ENCODE measurements around the gene TC2N.

TC2N gene

GRCh38 chr14:91910196-91910595 is 42.9 kb upstream of the TC2N start:
- ATAC-seq: no peak
- TF ChIP-seq TOX (CRISPR knock-in tag; IDR thresholded peaks at IDR 0.05; ENCODE audit: borderline replicate concordance) (no peak), PATZ1 (CRISPR knock-in tag; IDR thresholded peaks at IDR 0.05; ENCODE audit: borderline replicate concordance) (no peak), ZFP3 (CRISPR knock-in tag; IDR thresholded peaks at IDR 0.05) (no peak), ISL1 (CRISPR knock-in tag; IDR thresholded peaks at IDR 0.05) (no peak), ZC3H10 (CRISPR knock-in tag; IDR thresholded peaks at IDR 0.05) (no peak), ESRRG (CRISPR knock-in tag; IDR thresholded peaks at IDR 0.05) (no peak), TSHZ2 (CRISPR knock-in tag; IDR thresholded peaks at IDR 0.05) (no peak), SNAI2 (CRISPR knock-in tag; IDR thresholded peaks at IDR 0.05) (no peak), ZNF70 (CRISPR knock-in tag; IDR thresholded peaks at IDR 0.05) (no peak), ZFP30 (CRISPR knock-in tag; IDR thresholded peaks at IDR 0.05) (no peak), ZNF565 (CRISPR knock-in tag; conservative IDR thresholded peaks at IDR 0.05; ENCODE audit: low read depth) (no peak), OSR1 (CRISPR knock-in tag; IDR thresholded peaks at IDR 0.05) (no peak), POU6F1 (CRISPR knock-in tag; IDR thresholded peaks at IDR 0.05; ENCODE audit: borderline replicate concordance, low read depth) (no peak)

GRCh38 chr14:91906374-91906773 is 39.0 kb upstream of the TC2N start:
- no peak for TF ChIP-seq PPARA (CRISPR knock-in tag; IDR thresholded peaks at IDR 0.05; ENCODE audit: borderline replicate concordance)
- no peak for TF ChIP-seq CSDC2 (CRISPR knock-in tag; IDR thresholded peaks at IDR 0.05)
- TF ChIP-seq TOX (CRISPR knock-in tag; IDR thresholded peaks at IDR 0.05; ENCODE audit: borderline replicate concordance): no peak
- TF ChIP-seq ZNF8 (CRISPR knock-in tag; IDR thresholded peaks at IDR 0.05): no peak
- TF ChIP-seq ESRRG (CRISPR knock-in tag; IDR thresholded peaks at IDR 0.05): no peak
- no peak for ATAC-seq

- ATAC-seq: no peak; the same call in 2 of the 3 replicates
- no peak for TF ChIP-seq POU6F1 (CRISPR knock-in tag; IDR thresholded peaks at IDR 0.05; ENCODE audit: borderline replicate concordance, low read depth)
- no peak for TF ChIP-seq CREB5 (CRISPR knock-in tag; IDR thresholded peaks at IDR 0.05; ENCODE audit: low read depth)
- TF ChIP-seq RARB (CRISPR knock-in tag; IDR thresholded peaks at IDR 0.05): no peak
- TF ChIP-seq ZFP3 (CRISPR knock-in tag; IDR thresholded peaks at IDR 0.05): no peak
- no peak for TF ChIP-seq TOX (CRISPR knock-in tag; IDR thresholded peaks at IDR 0.05; ENCODE audit: borderline replicate concordance)
- no peak for TF ChIP-seq SNAI2 (CRISPR knock-in tag; IDR thresholded peaks at IDR 0.05)
- TF ChIP-seq TSHZ2 (CRISPR knock-in tag; IDR thresholded peaks at IDR 0.05): no peak
- no peak for TF ChIP-seq PATZ1 (CRISPR knock-in tag; IDR thresholded peaks at IDR 0.05; ENCODE audit: borderline replicate concordance)
- no peak for TF ChIP-seq ZNF8 (CRISPR knock-in tag; IDR thresholded peaks at IDR 0.05)
- TF ChIP-seq ZC3H10 (CRISPR knock-in tag; IDR thresholded peaks at IDR 0.05): no peak
- no peak for TF ChIP-seq ZNF70 (CRISPR knock-in tag; IDR thresholded peaks at IDR 0.05)
- no peak for TF ChIP-seq GLIS3 (CRISPR knock-in tag; IDR thresholded peaks at IDR 0.05)
- no peak for TF ChIP-seq BACH2 (CRISPR knock-in tag; IDR thresholded peaks at IDR 0.05; ENCODE audit: borderline replicate concordance)
- no peak for TF ChIP-seq ZFP30 (CRISPR knock-in tag; IDR thresholded peaks at IDR 0.05)
Observed at GRCh38 chr14:91904956-91905645, 37.8 kb upstream of the TC2N start.

Data from SK-N-SH treated with all-trans-retinoic acid at 6 μM for 48 hours (cell line).